BLaER1 (cell line): Measurements from ENCODE around the gene MGAT5B.

Source experiments
- H3K27ac ChIP-seq: shearing (Covaris generic); formaldehyde crosslinking; 2 replicates; pipeline ENCODE4 v1.8.1; 2022
- H3K27me3 ChIP-seq: shearing (Covaris generic); formaldehyde crosslinking; 2 replicates; pipeline ENCODE4 v1.8.1; 2022
- H3K36me3 ChIP-seq: shearing (Covaris generic); formaldehyde crosslinking; 2 replicates; pipeline ENCODE4 v1.8.1; 2022
- H3K4me1 ChIP-seq: shearing (Covaris generic); formaldehyde crosslinking; 2 replicates; pipeline ENCODE4 v1.8.1; 2022
- H3K4me2 ChIP-seq: shearing (Covaris generic); formaldehyde crosslinking; 2 replicates; pipeline ENCODE4 v1.8.1; 2022
- H3K4me3 ChIP-seq: shearing (Covaris generic); formaldehyde crosslinking; 2 replicates; pipeline ENCODE4 v1.8.1; 2022
- H3K9ac ChIP-seq: shearing (Covaris generic); formaldehyde crosslinking; 2 replicates; pipeline ENCODE4 v1.8.1; 2022
- H3K9me3 ChIP-seq: shearing (Covaris generic); formaldehyde crosslinking; 2 replicates; pipeline ENCODE4 v1.8.1; 2022
- H4K20me1 ChIP-seq: shearing (Covaris generic); formaldehyde crosslinking; 2 replicates; pipeline ENCODE4 v1.8.1; 2022
- Cebpa-rat ChIP-seq: shearing (Covaris generic); IDR thresholded peaks from 2 replicates; pipeline ENCODE4 v1.8.1; 2022

MGAT5B gene

GRCh38 chr17:76907352-76907751 lies 39.1 kb downstream of the MGAT5B start:
- peaks cover 25% of the 10 kb centered on the region for H3K4me1 ChIP-seq
- no peaks in the 10 kb centered on the region for H3K9me3 ChIP-seq
- H3K4me3 ChIP-seq: no peak overlapping the region
- no peak overlapping the region for H3K9ac ChIP-seq
- H3K4me2 ChIP-seq: no peak overlapping the region
- H3K36me3 ChIP-seq: peaks cover 96% of the 10 kb centered on the region
- TF ChIP-seq Cebpa-rat: no peak
- H3K27ac ChIP-seq: no peak overlapping the region
- peaks cover 98% of the 10 kb centered on the region for H4K20me1 ChIP-seq
- H3K27me3 ChIP-seq: no peaks in the 10 kb centered on the region

- no peak overlapping the region for H3K9ac ChIP-seq
- no peak overlapping the region for H3K4me3 ChIP-seq
These were observed 42.0 kb downstream of the MGAT5B start for GRCh38 chr17:76909971-76910760.

DNA sequence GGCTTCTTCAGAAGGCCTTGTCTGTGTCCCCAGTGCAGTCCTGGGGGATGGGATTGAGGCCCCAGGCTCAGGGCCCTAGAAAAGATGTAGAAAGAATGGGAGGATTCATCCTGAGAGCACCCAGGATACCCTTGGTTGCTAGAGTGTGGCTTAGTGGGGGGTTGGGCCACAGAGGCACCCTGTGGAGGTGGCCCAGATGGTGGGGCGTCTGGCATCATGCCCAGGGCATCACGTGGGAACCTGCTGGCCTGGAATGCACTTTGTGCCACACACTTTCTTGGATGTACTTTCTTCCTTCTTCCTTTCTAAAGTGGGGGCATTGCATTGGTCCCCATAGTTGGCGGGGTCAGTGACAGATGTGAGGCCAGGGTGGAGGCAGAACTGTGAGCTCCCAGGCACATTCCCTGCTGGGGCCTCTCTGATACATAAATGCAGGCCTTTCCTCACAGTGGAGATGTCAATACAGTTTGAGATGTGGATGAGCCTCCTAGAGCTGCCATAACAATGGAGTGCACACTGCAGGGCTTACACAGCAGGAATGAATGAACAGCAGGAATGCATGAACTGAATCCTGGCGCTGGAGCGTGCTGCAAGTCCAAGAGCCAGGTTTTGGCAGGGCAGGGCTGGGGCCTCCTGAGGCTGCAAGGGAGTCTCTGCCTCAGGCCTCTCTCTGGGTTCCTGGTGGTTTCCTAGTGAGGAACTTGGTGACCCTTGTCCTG lies 43.3 kb downstream of the MGAT5B start:
- Histone ChIP-seq H3K9ac (no peak overlapping the region), H3K4me1 (peaks cover 29% of the 10 kb centered on the region), H3K9me3 (no peaks in the 10 kb centered on the region), H3K27me3 (no peaks in the 10 kb centered on the region), H3K36me3 (peaks cover 95% of the 10 kb centered on the region), H3K27ac (no peak overlapping the region), H3K4me3 (no peak overlapping the region), H4K20me1 (peaks cover 87% of the 10 kb centered on the region), H3K4me2 (peak overlapping the region; percentile 11; the same call in 1 of the 2 replicates)
- TF ChIP-seq Cebpa-rat: no peak

More at GRCh38 chr17:76909971-76910760, 42.0 kb downstream of the MGAT5B start:
- Histone ChIP-seq H3K27ac (no peak overlapping the region), H3K4me2 (0 out of 2 replicates have a peak overlapping the region, but pooled peaks have one; percentile 11), H4K20me1 (peaks cover 89% of the 10 kb centered on the region), H3K4me1 (peaks cover 25% of the 10 kb centered on the region), H3K27me3 (no peaks in the 10 kb centered on the region), H3K9me3 (no peaks in the 10 kb centered on the region), H3K36me3 (peaks cover 95% of the 10 kb centered on the region)
- TF ChIP-seq Cebpa-rat: no peak

- H3K4me1 ChIP-seq: peaks cover 41% of the 10 kb centered on the region
- H3K9ac ChIP-seq: no peak overlapping the region
- no peak overlapping the region for H3K27ac ChIP-seq
- H3K9me3 ChIP-seq: no peaks in the 10 kb centered on the region
- TF ChIP-seq Cebpa-rat: no peak
- no peak overlapping the region for H3K4me2 ChIP-seq
- H3K36me3 ChIP-seq: peaks cover 90% of the 10 kb centered on the region
- peaks cover 87% of the 10 kb centered on the region for H4K20me1 ChIP-seq
- H3K27me3 ChIP-seq: no peaks in the 10 kb centered on the region
- H3K4me3 ChIP-seq: no peak overlapping the region
These were observed 44.4 kb downstream of the MGAT5B start for GRCh38 chr17:76912421-76913164.

DNA sequence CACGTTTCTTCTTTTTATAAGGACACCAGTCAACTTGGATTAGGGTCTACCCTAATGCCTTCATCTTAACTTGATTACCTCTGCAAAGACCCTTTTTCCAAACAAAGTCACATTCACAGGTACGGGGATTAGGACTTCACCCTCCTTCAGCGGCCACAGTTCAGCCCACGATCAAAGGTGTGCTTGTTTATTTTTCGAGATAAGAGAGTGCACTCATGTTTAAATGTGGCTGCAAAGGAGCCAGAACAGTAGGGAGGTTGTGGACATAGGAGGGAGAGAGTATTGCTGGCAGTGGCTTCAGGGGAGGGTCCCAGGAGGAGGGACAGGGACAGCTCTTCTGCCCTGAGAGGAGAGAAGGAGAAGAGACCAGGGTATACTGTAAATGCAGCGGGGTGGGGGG lies 46.7 kb downstream of the MGAT5B start:
- no peak overlapping the region for H3K27ac ChIP-seq
- peaks cover 75% of the 10 kb centered on the region for H3K36me3 ChIP-seq
- H3K9ac ChIP-seq: no peak overlapping the region
- H3K4me2 ChIP-seq: no peak overlapping the region
- H4K20me1 ChIP-seq: peaks cover 86% of the 10 kb centered on the region
- peaks cover 56% of the 10 kb centered on the region for H3K4me1 ChIP-seq
- no peak overlapping the region for H3K4me3 ChIP-seq
- H3K9me3 ChIP-seq: no peaks in the 10 kb centered on the region
- H3K27me3 ChIP-seq: no peaks in the 10 kb centered on the region
- no peak for TF ChIP-seq Cebpa-rat

DNA sequence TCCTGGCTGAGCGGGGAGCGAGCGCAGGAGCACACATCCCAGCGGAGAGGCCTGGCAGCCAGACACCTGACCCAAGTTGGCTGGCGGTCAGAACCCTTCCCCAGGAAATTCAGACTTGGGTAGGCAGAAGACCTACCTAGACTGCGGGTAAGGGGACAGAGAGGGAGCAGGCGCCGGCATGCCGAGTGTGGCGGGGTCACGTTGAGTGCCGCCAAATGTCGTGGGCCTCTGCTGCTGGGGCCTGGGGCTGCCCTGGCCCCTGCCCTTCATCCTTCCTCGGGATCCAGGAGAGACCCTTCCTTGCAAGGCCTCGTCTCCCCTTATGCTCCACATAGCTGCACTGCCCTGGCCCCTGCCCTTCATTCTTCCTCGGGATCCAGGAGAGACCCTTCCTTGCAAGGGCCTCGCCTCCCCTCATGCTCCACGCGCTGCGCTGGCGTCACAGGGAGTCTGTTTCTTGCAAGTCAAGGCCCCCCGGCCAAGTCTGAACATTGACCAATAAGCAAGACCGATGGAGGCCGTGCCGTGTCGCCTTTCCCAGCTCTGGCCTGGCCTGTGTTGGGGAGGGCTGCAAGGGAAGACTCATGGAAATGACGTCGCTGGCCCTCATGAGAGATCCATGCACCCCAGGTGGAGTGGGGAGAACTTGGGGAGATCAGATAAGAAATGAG lies 47.8 kb downstream of the MGAT5B start:
- no peak for TF ChIP-seq Cebpa-rat
- H3K4me1 ChIP-seq: peaks cover 46% of the 10 kb centered on the region
- peaks cover 75% of the 10 kb centered on the region for H3K36me3 ChIP-seq
- no peak overlapping the region for H3K9ac ChIP-seq
- H3K27me3 ChIP-seq: no peaks in the 10 kb centered on the region
- H3K4me3 ChIP-seq: no peak overlapping the region
- peaks cover 86% of the 10 kb centered on the region for H4K20me1 ChIP-seq
- no peak overlapping the region for H3K4me2 ChIP-seq
- no peaks in the 10 kb centered on the region for H3K9me3 ChIP-seq
- no peak overlapping the region for H3K27ac ChIP-seq

DNA sequence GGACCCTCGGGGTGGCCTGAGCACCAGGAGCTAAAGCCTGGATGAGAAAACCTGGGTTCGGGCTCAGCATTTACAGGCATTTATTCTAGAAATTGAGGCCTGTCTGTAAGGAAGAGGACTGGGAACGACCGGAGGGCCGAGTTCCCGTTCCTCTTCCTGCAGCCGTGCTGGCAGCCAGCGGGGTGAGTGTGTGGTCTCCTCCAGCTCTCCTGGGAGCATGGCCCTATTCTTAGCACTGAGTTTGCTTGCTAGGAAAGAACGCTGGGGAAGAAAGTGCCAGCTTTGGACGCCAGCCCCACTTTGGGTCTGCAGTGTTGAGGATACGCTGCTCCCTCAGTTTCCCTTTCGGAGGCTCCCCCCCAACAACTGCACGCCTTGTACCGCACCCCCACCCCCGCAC lies 49.6 kb downstream of the MGAT5B start:
- H3K36me3 ChIP-seq: peaks cover 75% of the 10 kb centered on the region
- peaks cover 38% of the 10 kb centered on the region for H3K4me1 ChIP-seq
- no peaks in the 10 kb centered on the region for H3K27me3 ChIP-seq
- peaks cover 82% of the 10 kb centered on the region for H4K20me1 ChIP-seq
- H3K9ac ChIP-seq: peak overlapping the region; percentile 63; the same call in 1 of the 2 replicates
- peak overlapping the region; percentile 46; the same call in 1 of the 2 replicates for H3K4me3 ChIP-seq
- no peak for TF ChIP-seq Cebpa-rat
- peak overlapping the region; percentile 61 for H3K27ac ChIP-seq
- H3K4me2 ChIP-seq: peak overlapping the region; percentile 95
- H3K9me3 ChIP-seq: no peaks in the 10 kb centered on the region

DNA sequence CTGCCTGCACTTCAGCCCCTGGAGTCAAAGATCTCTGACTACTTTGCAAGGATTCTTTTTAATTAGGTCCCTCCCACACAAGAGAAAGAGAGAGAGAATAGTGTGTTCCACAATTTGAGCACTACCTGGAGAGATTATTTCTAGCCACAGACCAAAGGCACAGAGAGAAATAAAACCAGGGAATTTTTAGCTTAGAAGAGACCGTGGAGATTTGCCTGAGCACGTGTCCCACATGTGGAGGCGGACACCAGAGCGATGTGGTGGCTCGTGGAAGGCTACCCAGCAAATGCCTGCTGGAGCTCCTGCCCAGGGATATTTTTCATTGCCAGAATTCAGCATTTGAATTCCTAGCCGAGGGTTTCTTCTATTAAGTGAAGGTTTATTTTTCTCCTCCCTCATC lies 50.6 kb downstream of the MGAT5B start:
- H3K36me3 ChIP-seq: peaks cover 75% of the 10 kb centered on the region
- H3K9me3 ChIP-seq: no peaks in the 10 kb centered on the region
- no peak overlapping the region for H3K4me3 ChIP-seq
- peak overlapping the region; percentile 95 for H3K4me2 ChIP-seq
- H3K9ac ChIP-seq: peak overlapping the region; percentile 63; the same call in 1 of the 2 replicates
- no peaks in the 10 kb centered on the region for H3K27me3 ChIP-seq
- peaks cover 75% of the 10 kb centered on the region for H4K20me1 ChIP-seq
- H3K27ac ChIP-seq: peak overlapping the region; percentile 61
- H3K4me1 ChIP-seq: peaks cover 38% of the 10 kb centered on the region
- TF ChIP-seq Cebpa-rat: no peak

GRCh38 chr17:76920364-76921139 lies 52.3 kb downstream of the MGAT5B start:
- Histone ChIP-seq H3K27me3 (no peaks in the 10 kb centered on the region), H3K36me3 (peaks cover 74% of the 10 kb centered on the region), H3K9ac (no peak overlapping the region), H3K4me1 (peaks cover 51% of the 10 kb centered on the region), H4K20me1 (peaks cover 79% of the 10 kb centered on the region), H3K9me3 (no peaks in the 10 kb centered on the region), H3K4me2 (no peak overlapping the region), H3K4me3 (no peak overlapping the region), H3K27ac (no peak overlapping the region)
- no peak for TF ChIP-seq Cebpa-rat
